GM12878 (cell line): ENCODE data around the gene DPP6. TPM values are rescaled to one million over a fixed set of nuclear protein-coding genes. Genes with fewer than 3 reads are reported as not detected.

Experiments used
- ATAC-seq: fragments of 200-7000 bp; cut with Tn5 transposase; 3 replicates; pipeline ENCODE4 v1.9.1; 2020; ENCODE audit warnings: mild to moderate bottlenecking, moderate library complexity
- BruUV-seq: library from RNA; stranded (reverse); fragments of 400-500 nt; replicated peaks from 2 replicates; lab custom pipeline; 2021; lab: Mats Ljungman, UMichigan
- CTCF ChIA-PET: fragments of 300-600 bp; sonication (Branson Sonifier 250); formaldehyde crosslinking; extraction: SDS; loops from one replicate; lab custom pipeline; 2021; ENCODE audit warnings: inconsistent platforms; lab: Yijun Ruan, JAX
- POLR2A ChIA-PET: fragments of 350-600 bp; formaldehyde crosslinking; extraction: SDS; loops from one replicate; lab custom pipeline; 2021; ENCODE audit warnings: inconsistent platforms; lab: Charles Lee
- RAD21 ChIA-PET: fragments of 300-600 bp; sonication (Branson Sonifier 250); formaldehyde crosslinking; loops from one replicate; lab custom pipeline; 2023; ENCODE audit warnings: antibody characterized with exemption; ENCODE audit not compliant: unreplicated experiment; lab: Charles Lee
- SMC1A ChIA-PET: fragments of 300-600 bp; sonication (Branson Sonifier 250); formaldehyde crosslinking; loops from one replicate; lab custom pipeline; 2023; ENCODE audit not compliant: unreplicated experiment, uncharacterized antibody; lab: Charles Lee
- DNase-seq: peaks from one replicate; pipeline ENCODE4 v3.0.0-alpha.2; 2011; ENCODE audit warnings: low read depth, low spot score
- FAIRE-seq: peaks from 3 replicates; lab custom pipeline; 2011; peaks lifted over from hg19 to GRCh38; lab: Jason Lieb, UNC
- H2AFZ ChIP-seq: 2 replicates; pipeline ENCODE4 v1.6.0; 2011; ENCODE audit warnings: low read depth, low read length, control low read depth; ENCODE audit not compliant: control insufficient read depth
- H3K27ac ChIP-seq: 2 replicates; pipeline ENCODE4 v1.5.1; 2011; ENCODE audit warnings: control low read depth; ENCODE audit not compliant: control insufficient read depth, insufficient read depth
- H3K27me3 ChIP-seq, 2 experiments: replicated peaks in 1 of 2; 2 replicates each; pipeline versions ENCODE4 v1.6.0 to v1.6.1; 2011; ENCODE audit warnings: low read length in 1 of 2; ENCODE audit not compliant: control insufficient read depth in 2 of 2, insufficient read depth in 2 of 2
- H3K36me3 ChIP-seq, 2 experiments: 2 replicates each; pipeline ENCODE4 v1.5.1; 2011; ENCODE audit warnings: low read length in 1 of 2; ENCODE audit not compliant: control insufficient read depth in 2 of 2, insufficient read depth in 2 of 2
- H3K4me1 ChIP-seq: 2 replicates; pipeline ENCODE4 v1.6.1; 2011; ENCODE audit warnings: mild to moderate bottlenecking, low read length, moderate library complexity, mixed read lengths; ENCODE audit not compliant: control insufficient read depth, insufficient read depth
- H3K4me2 ChIP-seq: 2 replicates; pipeline ENCODE4 v1.6.0; 2011; ENCODE audit warnings: control low read depth; ENCODE audit not compliant: control insufficient read depth, insufficient read depth
- H3K4me3 ChIP-seq: fragments of 200-600 bp; sonication (generic); 2 replicates; pipeline ENCODE4 v1.5.1; 2016
- H3K79me2 ChIP-seq: 2 replicates; pipeline ENCODE4 v1.6.0; 2011; ENCODE audit warnings: low read length; ENCODE audit not compliant: control insufficient read depth, insufficient read depth
- H3K9ac ChIP-seq: 2 replicates; pipeline ENCODE4 v1.8.0; 2011; ENCODE audit warnings: low read length, control low read depth, mixed read lengths; ENCODE audit not compliant: control insufficient read depth, insufficient read depth
- H3K9me3 ChIP-seq: replicated peaks from 3 replicates; pipeline ENCODE4 v1.5.1; 2011; ENCODE audit warnings: mild to moderate bottlenecking, low read length; ENCODE audit not compliant: control insufficient read depth, insufficient read depth
- H4K20me1 ChIP-seq: 2 replicates; pipeline ENCODE4 v1.6.0; 2011; ENCODE audit not compliant: control insufficient read depth, insufficient read depth
- BCL11A ChIP-seq: IDR thresholded peaks from 2 replicates; pipeline ENCODE4 v1.6.1; 2011; ENCODE audit warnings: low read depth, low read length
- BHLHE40 ChIP-seq, 2 experiments: fragments of 450-650 bp in 1 of 2; IDR thresholded peaks; 2 replicates each; pipeline ENCODE4 v1.6.1; 2011 to 2017; ENCODE audit warnings: low read depth in 2 of 2, borderline replicate concordance in 1 of 2, improper control_type of control experiment in 1 of 2, low read length in 1 of 2, mild to moderate bottlenecking in 1 of 2
- CHD1 ChIP-seq: IDR thresholded peaks from 2 replicates; pipeline ENCODE4 v1.6.1; 2012; ENCODE audit warnings: low read depth, low read length, improper control_type of control experiment
- CREB1 ChIP-seq: IDR thresholded peaks from 2 replicates; pipeline ENCODE4 v1.6.1; 2012; ENCODE audit warnings: low read depth, mild to moderate bottlenecking, inconsistent platforms
- HDAC6 ChIP-seq: fragments of 200-600 bp; sonication (generic); IDR thresholded peaks from one replicate; pipeline ENCODE4 v1.8.0; 2017; ENCODE audit warnings: antibody characterized with exemption; ENCODE audit not compliant: unreplicated experiment
- MTA2 ChIP-seq: fragments of 450-650 bp; IDR thresholded peaks from 2 replicates; pipeline ENCODE4 v1.6.1; 2016; ENCODE audit warnings: low read depth, mild to moderate bottlenecking, moderate library complexity
- RAD51 ChIP-seq: fragments of 450-650 bp; IDR thresholded peaks from 2 replicates; pipeline ENCODE4 v1.6.1; 2016; ENCODE audit warnings: moderate library complexity, mild to moderate bottlenecking, inconsistent platforms
- RCOR1 ChIP-seq: conservative IDR thresholded peaks from 2 replicates; pipeline ENCODE4 v1.6.1; 2012; ENCODE audit warnings: low read depth, low read length, improper control_type of control experiment
- SMAD5 ChIP-seq: IDR thresholded peaks from 2 replicates; pipeline ENCODE4 v1.6.1; 2016; ENCODE audit warnings: antibody characterized with exemption, low read depth
- SP1 ChIP-seq: IDR thresholded peaks from one replicate; pipeline ENCODE4 v1.6.1; 2011; ENCODE audit warnings: low read depth, low read length
- SUPT20H ChIP-seq: IDR thresholded peaks from 2 replicates; pipeline ENCODE4 v1.6.1; 2011; ENCODE audit warnings: low read depth, mild to moderate bottlenecking, low read length, moderate library complexity, borderline replicate concordance; ENCODE audit not compliant: control insufficient read depth
- ZBED1 ChIP-seq: IDR thresholded peaks from 2 replicates; pipeline ENCODE4 v1.6.1; 2016; ENCODE audit warnings: borderline replicate concordance
- WGBS: methylation state at CpG from one replicate; pipeline ENCODE4 v1.1.6; 2016; ENCODE audit warnings: low lambda C conversion rate; ENCODE audit not compliant: insufficient replicate concordance, insufficient coverage; ENCODE audit errors: missing lambda C conversion rate; 5-methylcytosine and 5-hydroxymethylcytosine counted together
- in situ Hi-C: fragments of 300-500 bp; cut with MboI; formaldehyde crosslinking; loops from 9 replicates; pipeline ENCODE4 v1.14.3; 2018; ENCODE audit warnings: mixed read lengths
- intact Hi-C: fragments of 100-400 bp; cut with micrococcal nuclease; formaldehyde crosslinking; loops from one replicate; pipeline ENCODE4 v1.14.2; 2022; ENCODE audit not compliant: unreplicated experiment
- polyA plus RNA-seq, 11 experiments: library from polyadenylated mRNA; depleted of rRNA in 4 of 11; unstranded in 6 of 11; stranded (reverse) in 5 of 11; fragments of >200 nt; fragmentation: Nextera tagmentation in 4 of 11; fragmentation: Illumina TruSeq in 1 of 11; extraction: Ambion mirVana in 4 of 11; extraction: Trizol in 1 of 11; gene quantifications; 1 replicate in 1 of 11; 2 replicates in 10 of 11; pipeline versions ENCODE4 v1.2.1 to v1.2.3, GENCODE V29; 2011 to 2016; ENCODE audit warnings: inconsistent platforms in 2 of 11, missing spikeins in 2 of 11, low read depth in 1 of 11
- total RNA-seq, 4 experiments: library from RNA; depleted of rRNA in 3 of 4; stranded (reverse); fragments of >200 nt in 3 of 4; fragmentation: Illumina TruSeq in 1 of 4; extraction: Trizol in 1 of 4; gene quantifications; 2 replicates each; pipeline versions ENCODE4 v1.2.1 to v1.2.3, GENCODE V29; 2013 to 2021
- TF ChIP-seq, protein P1 (sequence below): fragments of 450-650 bp; formaldehyde crosslinking; IDR thresholded peaks from 2 replicates; pipeline ENCODE4 v1.4.0; 2022; ENCODE audit warnings: mild to moderate bottlenecking, moderate library complexity
- TF ChIP-seq, protein P2 (sequence below): IDR thresholded peaks from 2 replicates; pipeline ENCODE4 v1.6.1; 2012; ENCODE audit warnings: improper control_type of control experiment, low read depth, low read length; ENCODE audit not compliant: insufficient replicate concordance
- TF ChIP-seq, protein P3 (sequence below): IDR thresholded peaks from 2 replicates; pipeline ENCODE4 v1.6.1; 2011; ENCODE audit warnings: borderline replicate concordance, low read depth, mild to moderate bottlenecking, moderate library complexity, mixed read lengths, low read length; ENCODE audit not compliant: insufficient read depth; ENCODE audit errors: extremely low read length

The DPP6 gene
- total and polyA plus RNA-seq, 10 of the 15 experiments (the other 5 are each of a cell fraction or from before 2014, with no cell fraction given) = not detected

DNA sequence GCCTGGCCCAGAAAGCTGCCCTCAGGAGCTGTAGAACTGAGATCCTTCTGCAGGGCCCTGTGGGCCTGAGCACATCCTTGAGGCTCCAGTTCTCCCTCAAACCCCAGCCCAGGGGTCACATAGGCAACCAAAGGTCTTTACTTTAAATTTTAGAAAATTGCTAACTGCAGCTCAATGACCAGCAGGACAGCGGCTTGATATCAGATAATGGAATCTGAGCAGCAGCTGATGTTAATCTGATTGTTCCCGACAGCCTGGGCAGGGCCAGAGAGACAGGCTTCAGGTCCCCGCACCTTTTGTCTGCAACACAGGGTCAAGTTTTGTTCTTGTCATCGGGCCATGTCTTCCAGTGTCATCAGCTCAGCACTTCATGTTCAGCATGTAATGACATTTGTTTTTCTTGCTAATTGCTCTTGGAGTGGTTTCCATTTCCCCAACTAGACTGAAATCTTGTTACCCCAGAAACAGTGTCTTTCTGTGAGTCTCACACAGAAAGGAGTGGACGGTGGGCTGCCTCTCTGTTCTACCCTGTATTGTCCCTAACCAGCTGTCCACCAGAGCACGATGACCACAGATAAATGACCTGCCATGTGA lies 859.8 kb downstream of the DPP6 start:
- ChIA-PET RAD21 (interaction anchor here (1.1 kb wide), 1 partner anchor 433 kb away, joined by 4 read pairs; no protein-coding TSS in a partner anchor), POLR2A (interaction anchor here (0.7 kb wide), 1 partner anchor 45 kb away, joined by 9 read pairs; no protein-coding TSS in a partner anchor)
- no peak overlapping the region for H3K4me2 ChIP-seq
- WGBS = 40% methylated on average over 6 of the region's 6 CpGs
- FAIRE-seq (no peak), ATAC-seq (no peak)
- TF ChIP-seq, protein P1, sequence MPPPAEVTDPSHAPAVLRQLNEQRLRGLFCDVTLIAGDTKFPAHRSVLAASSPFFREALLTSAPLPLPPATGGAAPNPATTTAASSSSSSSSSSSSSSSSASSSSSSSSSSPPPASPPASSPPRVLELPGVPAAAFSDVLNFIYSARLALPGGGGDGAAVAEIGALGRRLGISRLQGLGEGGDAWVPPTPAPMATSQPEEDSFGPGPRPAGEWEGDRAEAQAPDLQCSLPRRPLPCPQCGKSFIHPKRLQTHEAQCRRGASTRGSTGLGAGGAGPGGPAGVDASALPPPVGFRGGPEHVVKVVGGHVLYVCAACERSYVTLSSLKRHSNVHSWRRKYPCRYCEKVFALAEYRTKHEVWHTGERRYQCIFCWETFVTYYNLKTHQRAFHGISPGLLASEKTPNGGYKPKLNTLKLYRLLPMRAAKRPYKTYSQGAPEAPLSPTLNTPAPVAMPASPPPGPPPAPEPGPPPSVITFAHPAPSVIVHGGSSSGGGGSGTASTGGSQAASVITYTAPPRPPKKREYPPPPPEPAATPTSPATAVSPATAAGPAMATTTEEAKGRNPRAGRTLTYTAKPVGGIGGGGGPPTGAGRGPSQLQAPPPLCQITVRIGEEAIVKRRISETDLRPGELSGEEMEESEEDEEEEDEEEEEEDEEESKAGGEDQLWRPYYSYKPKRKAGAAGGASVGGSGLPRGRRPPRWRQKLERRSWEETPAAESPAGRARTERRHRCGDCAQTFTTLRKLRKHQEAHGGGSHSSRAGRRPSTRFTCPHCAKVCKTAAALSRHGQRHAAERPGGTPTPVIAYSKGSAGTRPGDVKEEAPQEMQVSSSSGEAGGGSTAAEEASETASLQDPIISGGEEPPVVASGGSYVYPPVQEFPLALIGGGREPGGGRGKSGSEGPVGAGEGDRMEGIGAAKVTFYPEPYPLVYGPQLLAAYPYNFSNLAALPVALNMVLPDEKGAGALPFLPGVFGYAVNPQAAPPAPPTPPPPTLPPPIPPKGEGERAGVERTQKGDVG (CRISPR knock-in tag) = no peak
- TF ChIP-seq HDAC6 (no peak), BHLHE40 (IDR thresholded peaks at IDR 0.05; ENCODE audit: borderline replicate concordance in 1 of 2, low read depth in 2 of 2, low read length in 1 of 2) (no peak), RAD51 (no peak), ZBED1 (no peak), MTA2 (no peak), SUPT20H (no peak), BCL11A (no peak), CREB1 (no peak), CHD1 (no peak), SMAD5 (no peak), SP1 (no peak), RCOR1 (no peak)
- TF ChIP-seq, protein P2, sequence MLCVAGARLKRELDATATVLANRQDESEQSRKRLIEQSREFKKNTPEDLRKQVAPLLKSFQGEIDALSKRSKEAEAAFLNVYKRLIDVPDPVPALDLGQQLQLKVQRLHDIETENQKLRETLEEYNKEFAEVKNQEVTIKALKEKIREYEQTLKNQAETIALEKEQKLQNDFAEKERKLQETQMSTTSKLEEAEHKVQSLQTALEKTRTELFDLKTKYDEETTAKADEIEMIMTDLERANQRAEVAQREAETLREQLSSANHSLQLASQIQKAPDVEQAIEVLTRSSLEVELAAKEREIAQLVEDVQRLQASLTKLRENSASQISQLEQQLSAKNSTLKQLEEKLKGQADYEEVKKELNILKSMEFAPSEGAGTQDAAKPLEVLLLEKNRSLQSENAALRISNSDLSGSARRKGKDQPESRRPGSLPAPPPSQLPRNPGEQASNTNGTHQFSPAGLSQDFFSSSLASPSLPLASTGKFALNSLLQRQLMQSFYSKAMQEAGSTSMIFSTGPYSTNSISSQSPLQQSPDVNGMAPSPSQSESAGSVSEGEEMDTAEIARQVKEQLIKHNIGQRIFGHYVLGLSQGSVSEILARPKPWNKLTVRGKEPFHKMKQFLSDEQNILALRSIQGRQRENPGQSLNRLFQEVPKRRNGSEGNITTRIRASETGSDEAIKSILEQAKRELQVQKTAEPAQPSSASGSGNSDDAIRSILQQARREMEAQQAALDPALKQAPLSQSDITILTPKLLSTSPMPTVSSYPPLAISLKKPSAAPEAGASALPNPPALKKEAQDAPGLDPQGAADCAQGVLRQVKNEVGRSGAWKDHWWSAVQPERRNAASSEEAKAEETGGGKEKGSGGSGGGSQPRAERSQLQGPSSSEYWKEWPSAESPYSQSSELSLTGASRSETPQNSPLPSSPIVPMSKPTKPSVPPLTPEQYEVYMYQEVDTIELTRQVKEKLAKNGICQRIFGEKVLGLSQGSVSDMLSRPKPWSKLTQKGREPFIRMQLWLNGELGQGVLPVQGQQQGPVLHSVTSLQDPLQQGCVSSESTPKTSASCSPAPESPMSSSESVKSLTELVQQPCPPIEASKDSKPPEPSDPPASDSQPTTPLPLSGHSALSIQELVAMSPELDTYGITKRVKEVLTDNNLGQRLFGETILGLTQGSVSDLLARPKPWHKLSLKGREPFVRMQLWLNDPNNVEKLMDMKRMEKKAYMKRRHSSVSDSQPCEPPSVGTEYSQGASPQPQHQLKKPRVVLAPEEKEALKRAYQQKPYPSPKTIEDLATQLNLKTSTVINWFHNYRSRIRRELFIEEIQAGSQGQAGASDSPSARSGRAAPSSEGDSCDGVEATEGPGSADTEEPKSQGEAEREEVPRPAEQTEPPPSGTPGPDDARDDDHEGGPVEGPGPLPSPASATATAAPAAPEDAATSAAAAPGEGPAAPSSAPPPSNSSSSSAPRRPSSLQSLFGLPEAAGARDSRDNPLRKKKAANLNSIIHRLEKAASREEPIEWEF = no peak
- TF ChIP-seq, protein P3, sequence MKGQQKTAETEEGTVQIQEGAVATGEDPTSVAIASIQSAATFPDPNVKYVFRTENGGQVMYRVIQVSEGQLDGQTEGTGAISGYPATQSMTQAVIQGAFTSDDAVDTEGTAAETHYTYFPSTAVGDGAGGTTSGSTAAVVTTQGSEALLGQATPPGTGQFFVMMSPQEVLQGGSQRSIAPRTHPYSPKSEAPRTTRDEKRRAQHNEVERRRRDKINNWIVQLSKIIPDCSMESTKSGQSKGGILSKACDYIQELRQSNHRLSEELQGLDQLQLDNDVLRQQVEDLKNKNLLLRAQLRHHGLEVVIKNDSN = no peak
- TF ChIP-seq, all 136 proteins: peak for 0
- intact Hi-C loops = loop anchor here (2.0 to 5.0 kb wide), 3 partner anchors 45 to 430 kb away; no protein-coding TSS in a partner anchor
- SMC1A ChIA-PET = interaction anchor here (0.7 kb wide), 1 partner anchor 15 kb away, joined by 3 read pairs; no protein-coding TSS in a partner anchor
- no peak overlapping the region for H3K4me3 ChIP-seq
- no peak overlapping the region for H2AFZ ChIP-seq
- in situ Hi-C loops = no loop called here
- H3K79me2 ChIP-seq = no peaks in the 10 kb centered on the region
- BruUV-seq = no TSS peak
- H3K9ac ChIP-seq = no peak overlapping the region
- peaks cover 3% of the 10 kb centered on the region; the same call in 1 of the 3 replicates for H3K9me3 ChIP-seq
- no peak overlapping the region for H3K27ac ChIP-seq
- DNase-seq = no peak
- no peaks in the 10 kb centered on the region for H3K36me3 ChIP-seq
- CTCF ChIA-PET = interaction anchor here (1.1 to 8.1 kb wide), 7 partner anchors 10 to 686 kb away, joined by 3 to 61 read pairs (median 5); no protein-coding TSS in a partner anchor
- H3K27me3 ChIP-seq = no peaks in the 10 kb centered on the region; a peak in 1 of 4 replicates
- H3K4me1 ChIP-seq = no peaks in the 10 kb centered on the region
- H4K20me1 ChIP-seq = no peaks in the 10 kb centered on the region
